Measurements from ENCODE around the gene EBF3.

DNA sequence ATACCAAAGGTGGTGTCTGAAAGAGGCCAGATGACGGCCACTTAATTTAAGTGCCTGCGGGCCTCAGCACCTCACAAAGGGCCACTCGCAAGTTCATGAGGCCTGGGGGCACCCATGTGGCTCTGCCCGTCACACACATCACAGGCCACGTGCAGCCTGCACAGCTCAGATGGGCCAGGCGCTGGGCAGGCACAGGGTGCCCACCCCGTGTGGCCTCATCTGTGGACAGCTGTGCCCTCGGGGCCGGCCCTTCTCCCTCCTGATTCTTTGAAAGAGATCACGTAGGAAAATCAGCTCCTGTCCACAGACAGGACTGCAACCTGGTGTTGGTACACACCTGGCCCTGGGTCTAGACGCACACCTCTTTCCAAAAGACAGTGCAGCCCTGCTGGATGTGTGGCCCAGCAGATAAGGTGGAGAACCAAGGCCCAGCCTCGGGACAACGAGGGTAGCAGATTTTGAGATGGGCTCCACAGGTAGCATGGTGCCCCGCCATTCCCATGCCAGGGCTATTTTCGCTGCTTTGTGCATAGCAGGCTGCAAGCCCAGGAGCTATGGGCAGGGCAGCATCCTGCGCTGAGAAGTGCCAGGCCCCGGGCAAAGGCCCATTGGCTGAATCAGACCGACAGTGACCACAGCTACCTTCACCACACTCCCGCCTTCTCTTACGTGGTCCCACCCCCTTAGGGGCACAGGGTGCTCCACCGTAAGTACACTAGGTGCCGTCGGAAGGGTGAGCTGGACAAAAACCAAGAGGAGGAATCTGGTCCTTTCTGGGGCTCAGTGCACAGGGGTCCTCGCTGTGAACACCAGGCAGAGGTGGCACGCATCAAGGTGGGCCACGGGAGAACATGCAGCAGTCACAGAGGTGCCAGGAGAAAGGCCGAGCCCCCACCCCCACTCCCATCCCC lies 124.5 kb downstream of the EBF3 start:
- TF ChIP-seq, protein P1, sequence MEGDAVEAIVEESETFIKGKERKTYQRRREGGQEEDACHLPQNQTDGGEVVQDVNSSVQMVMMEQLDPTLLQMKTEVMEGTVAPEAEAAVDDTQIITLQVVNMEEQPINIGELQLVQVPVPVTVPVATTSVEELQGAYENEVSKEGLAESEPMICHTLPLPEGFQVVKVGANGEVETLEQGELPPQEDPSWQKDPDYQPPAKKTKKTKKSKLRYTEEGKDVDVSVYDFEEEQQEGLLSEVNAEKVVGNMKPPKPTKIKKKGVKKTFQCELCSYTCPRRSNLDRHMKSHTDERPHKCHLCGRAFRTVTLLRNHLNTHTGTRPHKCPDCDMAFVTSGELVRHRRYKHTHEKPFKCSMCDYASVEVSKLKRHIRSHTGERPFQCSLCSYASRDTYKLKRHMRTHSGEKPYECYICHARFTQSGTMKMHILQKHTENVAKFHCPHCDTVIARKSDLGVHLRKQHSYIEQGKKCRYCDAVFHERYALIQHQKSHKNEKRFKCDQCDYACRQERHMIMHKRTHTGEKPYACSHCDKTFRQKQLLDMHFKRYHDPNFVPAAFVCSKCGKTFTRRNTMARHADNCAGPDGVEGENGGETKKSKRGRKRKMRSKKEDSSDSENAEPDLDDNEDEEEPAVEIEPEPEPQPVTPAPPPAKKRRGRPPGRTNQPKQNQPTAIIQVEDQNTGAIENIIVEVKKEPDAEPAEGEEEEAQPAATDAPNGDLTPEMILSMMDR (IDR thresholded peaks at IDR 0.05; ENCODE audit: poor library complexity): no peak
- no peak for TF ChIP-seq EZH2phosphoT487 (IDR thresholded peaks at IDR 0.05; ENCODE audit: low read depth, severe bottlenecking, unreplicated experiment)
